ENCODE data around the gene SNW1. TPM values are rescaled to one million over a fixed set of nuclear protein-coding genes. Genes with fewer than 3 reads are reported as not detected.

Gene SNW1
- total and polyA plus RNA-seq, 2 of the 13 experiments (the other 11 are each of a cell fraction or from before 2014, with no cell fraction given), result 23.2 to 65.8 TPM

GRCh38 chr14:77707724-77708408 is 53.1 kb downstream of the SNW1 start, which contains the start of the genes ALKBH1 and SLIRP (continued):
- peak; percentile 73; the same call in 1 of the 2 replicates for TF ChIP-seq EED (CRISPR knock-in tag; IDR thresholded peaks at IDR 0.05)
- TF ChIP-seq BCL3 (CRISPR knock-in tag; IDR thresholded peaks at IDR 0.05), result peak; percentile 49; the same call in 1 of the 2 replicates
- peak; percentile 78 for TF ChIP-seq SRSF1 (optimal IDR thresholded peaks at IDR 0.05; ENCODE audit: low read depth, low read length)
- peak; percentile 71; the same call in 1 of the 2 replicates for TF ChIP-seq ZNF256 (CRISPR knock-in tag; conservative IDR thresholded peaks at IDR 0.05)
- TF ChIP-seq FOSL2 (CRISPR knock-in tag; IDR thresholded peaks at IDR 0.05), result peak; percentile 22; the same call in 1 of the 2 replicates
- no peak for TF ChIP-seq ZBTB14 (CRISPR knock-in tag; IDR thresholded peaks at IDR 0.05)
- peak; percentile 58; the same call in 1 of the 2 replicates for TF ChIP-seq ZBTB34 (CRISPR knock-in tag; IDR thresholded peaks at IDR 0.05)
- peak; percentile 82; the same call in 1 of the 2 replicates for TF ChIP-seq SATB2 (CRISPR knock-in tag; IDR thresholded peaks at IDR 0.05)
- 0 out of 2 replicates have a peak, but pooled peaks have one; percentile 17 for TF ChIP-seq NFYC (CRISPR knock-in tag; IDR thresholded peaks at IDR 0.05)
- TF ChIP-seq FOXK1 (CRISPR knock-in tag; IDR thresholded peaks at IDR 0.05; ENCODE audit: borderline replicate concordance, low read depth), result peak; percentile 73; the same call in 1 of the 2 replicates
- peak; percentile 96 for TF ChIP-seq ASH2L (IDR thresholded peaks at IDR 0.05; ENCODE audit: insufficient read length, low read depth, low read length)
- peak; percentile 82; the same call in 1 of the 2 replicates for TF ChIP-seq ZNF232 (CRISPR knock-in tag; IDR thresholded peaks at IDR 0.05; ENCODE audit: borderline replicate concordance)
- peak; percentile 66; the same call in 1 of the 2 replicates for TF ChIP-seq TEF (CRISPR knock-in tag; IDR thresholded peaks at IDR 0.05)
- TF ChIP-seq ZFYVE20 (CRISPR knock-in tag; IDR thresholded peaks at IDR 0.05; ENCODE audit: borderline replicate concordance, low read depth), result no peak
- TF ChIP-seq GMEB2 (CRISPR knock-in tag; IDR thresholded peaks at IDR 0.05; ENCODE audit: low read depth), result 0 out of 2 replicates have a peak, but pooled peaks have one; percentile 35
- TF ChIP-seq ZMAT5 (CRISPR knock-in tag; IDR thresholded peaks at IDR 0.05; ENCODE audit: borderline replicate concordance, low read depth), result no peak
- peak; percentile 59; the same call in 1 of the 2 replicates for TF ChIP-seq ZNF572 (CRISPR knock-in tag; IDR thresholded peaks at IDR 0.05)
- peak; percentile 72; the same call in 1 of the 2 replicates for TF ChIP-seq ISL2 (CRISPR knock-in tag; IDR thresholded peaks at IDR 0.05)
